Colonic mucosa (tissue), 4 donors: ENCODE data around the gene CDO1. TPM values are rescaled to one million over a fixed set of nuclear protein-coding genes. Genes with fewer than 3 reads are reported as not detected.

Source experiments
- DNase-seq: peaks from one replicate; pipeline ENCODE4 v3.0.0-alpha.2; 2020
- H3K27ac ChIP-seq: fragments of 200-600 bp; one replicate; pipeline ENCODE4 v1.8.0; 2021
- H3K27me3 ChIP-seq: fragments of 200-600 bp; one replicate; pipeline ENCODE4 v1.8.0; 2021
- H3K36me3 ChIP-seq: fragments of 200-600 bp; one replicate; pipeline ENCODE4 v1.8.0; 2021
- H3K4me1 ChIP-seq: fragments of 200-600 bp; one replicate; pipeline ENCODE4 v1.8.0; 2021; ENCODE audit warnings: mild to moderate bottlenecking
- H3K4me3 ChIP-seq: fragments of 200-600 bp; one replicate; pipeline ENCODE4 v1.8.0; 2021
- H3K9ac ChIP-seq, 2 donors: one replicate each; pipeline ENCODE4 v1.7.0; 2013; ENCODE audit warnings: control low read depth in 2 of 2, low read depth in 2 of 2, low read length in 2 of 2
- H3K9me3 ChIP-seq: fragments of 200-600 bp; one replicate; pipeline ENCODE4 v1.8.0; 2021
- intact Hi-C: fragments of 100-400 bp; cut with DNase I; formaldehyde crosslinking; loops from one replicate; pipeline ENCODE4 v1.14.1; 2022
- total RNA-seq, 2 donors: library from RNA; stranded (reverse); fragmentation: NEBNext Ultra II Directional in 1 of 2; extraction: Animal tissue kit (Norgen Biotek cat#: 25700) in 1 of 2; gene quantifications; one replicate each; pipeline ENCODE4 v1.2.1, GENCODE V29; 2021
- TF ChIP-seq, protein P1 (sequence below): fragments of 200-600 bp; IDR thresholded peaks from one replicate; pipeline ENCODE4 v1.8.0; 2022; ENCODE audit warnings: antibody characterized with exemption, mild to moderate bottlenecking
- donor health status: healthy.
- donor health status: DM: no; HTN: no; CAD: no.
- donor health status: DM: no; HTN: no; CAD: no.

The CDO1 gene
- total RNA-seq, 2 donors from 2014 or later, result 0.27 to 0.58 TPM

DNA sequence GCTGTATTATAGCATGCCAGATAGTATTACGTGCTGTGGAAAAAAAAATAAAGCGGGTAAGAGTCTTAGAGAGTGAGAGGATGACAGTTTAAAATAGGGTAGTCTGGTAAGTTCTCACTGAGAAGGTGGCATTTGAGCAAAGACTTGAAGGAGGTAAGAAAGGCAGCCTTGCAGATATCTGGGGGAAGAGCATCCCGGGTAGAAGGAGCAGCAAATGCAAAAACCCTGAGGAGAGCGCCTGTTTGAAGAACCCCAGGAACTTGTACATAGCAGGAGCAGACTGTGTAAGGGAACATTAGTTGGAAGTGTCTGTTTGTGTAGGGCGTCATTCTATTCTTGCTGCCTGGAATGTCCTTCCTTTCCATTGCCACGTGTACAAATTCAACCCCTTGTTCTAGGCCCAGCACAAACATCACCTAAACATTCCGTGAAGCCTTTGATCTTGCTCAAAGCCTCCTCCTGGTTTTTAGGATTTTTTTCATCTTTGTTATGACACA, 27.9 kb upstream of the CDO1 start:
- Histone ChIP-seq H3K4me3 (no peak overlapping the region), H3K4me1 (peaks cover 12% of the 10 kb centered on the region), H3K9ac (no peak overlapping the region), H3K36me3 (no peaks in the 10 kb centered on the region), H3K27ac (no peak overlapping the region), H3K9me3 (no peaks in the 10 kb centered on the region), H3K27me3 (no peaks in the 10 kb centered on the region)
- TF ChIP-seq, protein P1, sequence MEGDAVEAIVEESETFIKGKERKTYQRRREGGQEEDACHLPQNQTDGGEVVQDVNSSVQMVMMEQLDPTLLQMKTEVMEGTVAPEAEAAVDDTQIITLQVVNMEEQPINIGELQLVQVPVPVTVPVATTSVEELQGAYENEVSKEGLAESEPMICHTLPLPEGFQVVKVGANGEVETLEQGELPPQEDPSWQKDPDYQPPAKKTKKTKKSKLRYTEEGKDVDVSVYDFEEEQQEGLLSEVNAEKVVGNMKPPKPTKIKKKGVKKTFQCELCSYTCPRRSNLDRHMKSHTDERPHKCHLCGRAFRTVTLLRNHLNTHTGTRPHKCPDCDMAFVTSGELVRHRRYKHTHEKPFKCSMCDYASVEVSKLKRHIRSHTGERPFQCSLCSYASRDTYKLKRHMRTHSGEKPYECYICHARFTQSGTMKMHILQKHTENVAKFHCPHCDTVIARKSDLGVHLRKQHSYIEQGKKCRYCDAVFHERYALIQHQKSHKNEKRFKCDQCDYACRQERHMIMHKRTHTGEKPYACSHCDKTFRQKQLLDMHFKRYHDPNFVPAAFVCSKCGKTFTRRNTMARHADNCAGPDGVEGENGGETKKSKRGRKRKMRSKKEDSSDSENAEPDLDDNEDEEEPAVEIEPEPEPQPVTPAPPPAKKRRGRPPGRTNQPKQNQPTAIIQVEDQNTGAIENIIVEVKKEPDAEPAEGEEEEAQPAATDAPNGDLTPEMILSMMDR, result no peak
- intact Hi-C loops, result loop anchor here (5.0 kb wide), 1 partner anchor 222 kb away; no protein-coding TSS in a partner anchor
- DNase-seq, result no peak

GRCh38 chr5:115843444-115844130, 27.1 kb upstream of the CDO1 start:
- Histone ChIP-seq H3K9ac (no peak overlapping the region), H3K36me3 (no peaks in the 10 kb centered on the region), H3K9me3 (no peaks in the 10 kb centered on the region), H3K4me3 (no peak overlapping the region), H3K27me3 (no peaks in the 10 kb centered on the region), H3K27ac (no peak overlapping the region), H3K4me1 (peaks cover 18% of the 10 kb centered on the region)
- no peak for DNase-seq
- TF ChIP-seq, protein P1, result no peak
- intact Hi-C loops, result loop anchor here (5.0 kb wide), 1 partner anchor 221 kb away; no protein-coding TSS in a partner anchor

- Histone ChIP-seq H3K9ac (peak overlapping the region in 1 of 2 donors; percentile 79), H3K4me3 (peak overlapping the region; percentile 92), H3K27me3 (no peaks in the 10 kb centered on the region), H3K36me3 (no peaks in the 10 kb centered on the region), H3K9me3 (no peaks in the 10 kb centered on the region), H3K27ac (peak overlapping the region; percentile 86), H3K4me1 (peaks cover 21% of the 10 kb centered on the region)
- intact Hi-C loops, result loop anchor here (5.0 kb wide), 1 partner anchor 221 kb away; no protein-coding TSS in a partner anchor
- DNase-seq, result no peak
- TF ChIP-seq, protein P1, result no peak
Measured at GRCh38 chr5:115842952-115843351, 26.5 kb upstream of the CDO1 start.

- TF ChIP-seq, protein P1, result no peak
- Histone ChIP-seq H3K9ac (peak overlapping the region; percentile 79 to 91), H3K36me3 (no peaks in the 10 kb centered on the region), H3K4me3 (peak overlapping the region; percentile 92), H3K9me3 (no peaks in the 10 kb centered on the region), H3K27ac (peak overlapping the region; percentile 86), H3K4me1 (peaks cover 21% of the 10 kb centered on the region), H3K27me3 (no peaks in the 10 kb centered on the region)
- peak; percentile 32 for DNase-seq
- intact Hi-C loops, result loop anchor here (5.0 kb wide), 1 partner anchor 220 kb away; no protein-coding TSS in a partner anchor
Measured at GRCh38 chr5:115842089-115842935, 25.9 kb upstream of the CDO1 start.

- peak; percentile 94 for DNase-seq
- peak within 1 kb of the TSS; percentile 92 for H3K4me3 ChIP-seq
- H3K9ac ChIP-seq, result peak within 1 kb of the TSS; percentile 79 to 91
- H3K4me1 ChIP-seq, result peaks cover 21% of the 10 kb centered on the region
- no peaks in the 10 kb centered on the region for H3K36me3 ChIP-seq
- intact Hi-C loops, result loop anchor here (5.0 kb wide), 1 partner anchor 219 kb away; no protein-coding TSS in a partner anchor
- no peaks in the 10 kb centered on the region for H3K9me3 ChIP-seq
- H3K27me3 ChIP-seq, result no peaks in the 10 kb centered on the region
- H3K27ac ChIP-seq, result peak within 1 kb of the TSS; percentile 86
- TF ChIP-seq, protein P1, result no peak
Measured at GRCh38 chr5:115841382-115842088, 25.1 kb upstream of the CDO1 start, which contains the start of the genes AP3S1 and ATG12. Gene AP3S1, plus strand, starts transcription at chr5:115841935. Its CDS starts 103 bp downstream, at chr5:115842038. Gene ATG12, minus strand, starts transcription at chr5:115841565. Its CDS starts 13 bp downstream, at chr5:115841552.
